ENCODE results near the gene LRP5. TPM values are rescaled to one million over a fixed set of nuclear protein-coding genes. Genes with fewer than 3 reads are reported as not detected.
A peak's percentile ranks its signal among the peaks of the same experiment; 100 is the strongest.

Gene LRP5
- total RNA-seq, 1 donor from 2014 or later, result 162 TPM

DNA sequence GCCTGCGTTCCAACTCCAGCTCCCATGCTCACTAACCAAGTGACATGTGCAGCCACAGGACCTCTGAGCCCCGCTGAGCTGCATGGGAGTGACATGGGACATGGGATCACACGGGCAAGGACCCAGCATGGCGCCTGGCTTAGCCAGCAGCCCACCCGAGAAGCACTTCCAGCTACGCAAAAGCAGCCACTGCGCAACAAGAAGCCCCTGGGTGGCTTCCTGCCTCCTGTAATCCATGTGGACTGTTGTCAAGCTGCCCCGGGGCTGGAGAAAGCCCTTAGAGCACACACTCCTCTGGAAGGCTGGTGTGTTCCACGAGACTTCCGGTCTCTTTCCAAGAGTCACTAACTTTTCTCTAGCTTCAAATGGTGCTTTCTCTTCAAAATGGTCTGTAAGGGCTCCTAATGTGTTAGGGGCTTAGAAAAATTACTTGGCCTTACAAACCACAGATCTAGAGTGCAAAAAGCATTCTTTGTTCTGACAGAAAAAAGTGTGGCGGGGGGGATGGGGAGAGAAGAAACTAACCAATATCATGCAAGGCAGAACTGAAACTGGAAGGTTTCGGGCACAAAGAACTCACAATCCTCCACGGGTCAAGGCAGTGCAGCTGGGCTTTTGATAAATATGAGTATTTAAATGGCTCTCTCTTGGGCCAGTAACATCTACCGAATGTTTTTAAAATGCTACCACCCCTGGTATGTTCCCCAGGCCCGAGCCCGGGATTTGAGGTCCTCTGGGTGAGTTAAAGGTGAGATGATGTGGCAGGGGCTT, 46.1 kb upstream of the LRP5 start:
- Mint-ChIP-seq H3K27ac (ENCODE audit: unreplicated experiment) (no peak overlapping the region), H3K27me3 (ENCODE audit: unreplicated experiment) (no peaks in the 10 kb centered on the region), H3K4me3 (ENCODE audit: unreplicated experiment) (no peak overlapping the region), H3K9me3 (ENCODE audit: unreplicated experiment) (no peaks in the 10 kb centered on the region), H3K36me3 (ENCODE audit: unreplicated experiment) (peaks cover 46% of the 10 kb centered on the region), H3K4me1 (ENCODE audit: unreplicated experiment) (peaks cover 27% of the 10 kb centered on the region)
- TF ChIP-seq, protein P1, sequence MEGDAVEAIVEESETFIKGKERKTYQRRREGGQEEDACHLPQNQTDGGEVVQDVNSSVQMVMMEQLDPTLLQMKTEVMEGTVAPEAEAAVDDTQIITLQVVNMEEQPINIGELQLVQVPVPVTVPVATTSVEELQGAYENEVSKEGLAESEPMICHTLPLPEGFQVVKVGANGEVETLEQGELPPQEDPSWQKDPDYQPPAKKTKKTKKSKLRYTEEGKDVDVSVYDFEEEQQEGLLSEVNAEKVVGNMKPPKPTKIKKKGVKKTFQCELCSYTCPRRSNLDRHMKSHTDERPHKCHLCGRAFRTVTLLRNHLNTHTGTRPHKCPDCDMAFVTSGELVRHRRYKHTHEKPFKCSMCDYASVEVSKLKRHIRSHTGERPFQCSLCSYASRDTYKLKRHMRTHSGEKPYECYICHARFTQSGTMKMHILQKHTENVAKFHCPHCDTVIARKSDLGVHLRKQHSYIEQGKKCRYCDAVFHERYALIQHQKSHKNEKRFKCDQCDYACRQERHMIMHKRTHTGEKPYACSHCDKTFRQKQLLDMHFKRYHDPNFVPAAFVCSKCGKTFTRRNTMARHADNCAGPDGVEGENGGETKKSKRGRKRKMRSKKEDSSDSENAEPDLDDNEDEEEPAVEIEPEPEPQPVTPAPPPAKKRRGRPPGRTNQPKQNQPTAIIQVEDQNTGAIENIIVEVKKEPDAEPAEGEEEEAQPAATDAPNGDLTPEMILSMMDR (IDR thresholded peaks at IDR 0.05), result no peak
- DNase-seq (ENCODE audit: extremely low spot score, unreplicated experiment), result no peak

DNA sequence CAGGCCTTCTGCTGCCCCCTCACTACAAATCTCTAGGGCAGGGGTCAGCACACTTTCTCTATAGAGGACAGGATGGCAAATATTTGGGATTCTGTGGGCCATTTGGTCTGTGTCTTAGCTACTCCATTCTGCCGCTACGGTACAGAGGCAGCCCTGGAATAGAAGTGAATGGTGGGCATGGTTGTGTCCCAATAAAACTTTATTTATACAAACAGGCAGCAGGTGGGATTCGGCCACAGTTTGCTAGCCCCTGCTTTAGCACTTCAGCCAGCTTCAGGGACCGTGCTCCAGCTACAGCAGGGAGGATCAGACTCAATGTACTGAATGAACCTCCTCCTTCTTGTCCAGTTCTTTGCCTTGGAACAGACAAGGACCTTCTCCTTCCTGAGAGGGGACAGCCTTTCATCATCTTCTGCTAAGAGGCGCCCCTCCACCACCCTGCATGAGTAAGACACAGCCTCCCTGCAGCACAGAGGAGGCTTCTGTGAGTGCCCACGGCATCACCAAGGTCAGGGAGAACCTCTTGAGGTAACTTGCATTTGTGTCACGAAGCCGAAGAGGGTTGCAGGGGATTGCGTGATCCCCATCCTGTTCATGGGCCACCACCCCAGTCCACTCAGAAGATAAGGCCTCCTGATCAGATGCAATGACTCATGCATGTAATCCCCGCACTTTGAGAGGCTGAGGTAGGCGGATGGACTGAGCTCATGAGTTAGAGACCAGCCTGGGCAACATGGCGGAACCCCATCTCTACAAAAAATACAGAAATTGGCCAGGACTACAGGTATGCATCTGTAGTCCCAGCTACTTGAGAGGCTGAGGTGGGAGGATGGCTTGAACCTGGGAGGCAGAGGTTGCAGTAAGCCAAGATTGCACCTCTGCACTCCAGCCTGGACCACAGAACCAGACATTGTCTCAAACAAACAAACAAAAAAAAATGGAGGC, 45.2 kb upstream of the LRP5 start:
- Mint-ChIP-seq H3K9me3 (ENCODE audit: unreplicated experiment) (no peaks in the 10 kb centered on the region), H3K4me1 (ENCODE audit: unreplicated experiment) (peaks cover 27% of the 10 kb centered on the region), H3K4me3 (ENCODE audit: unreplicated experiment) (no peak overlapping the region), H3K27ac (ENCODE audit: unreplicated experiment) (no peak overlapping the region), H3K36me3 (ENCODE audit: unreplicated experiment) (peaks cover 40% of the 10 kb centered on the region), H3K27me3 (ENCODE audit: unreplicated experiment) (no peaks in the 10 kb centered on the region)
- no peak for DNase-seq (ENCODE audit: extremely low spot score, unreplicated experiment)
- TF ChIP-seq, protein P1 (IDR thresholded peaks at IDR 0.05), result no peak

DNA sequence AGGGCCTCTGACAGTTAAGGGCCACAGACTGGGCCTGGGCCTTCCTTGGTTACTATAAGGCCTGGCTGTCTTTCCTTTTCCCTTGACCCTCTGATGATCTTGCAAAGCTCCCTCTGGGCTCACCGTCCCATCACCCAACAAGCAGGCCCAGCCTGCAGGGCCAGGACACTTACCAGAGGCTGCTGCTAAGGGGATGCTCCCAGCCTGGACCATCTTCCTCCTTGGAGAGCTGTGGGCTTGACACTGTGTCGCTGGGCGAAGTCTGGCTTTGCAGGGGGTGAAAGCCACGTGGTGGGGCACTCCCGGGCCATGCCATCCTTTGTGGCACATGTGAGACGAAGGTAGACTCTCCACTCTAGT, 44.5 kb upstream of the LRP5 start:
- Mint-ChIP-seq H3K4me3 (ENCODE audit: unreplicated experiment) (no peak overlapping the region), H3K36me3 (ENCODE audit: unreplicated experiment) (peaks cover 34% of the 10 kb centered on the region), H3K27ac (ENCODE audit: unreplicated experiment) (no peak overlapping the region), H3K4me1 (ENCODE audit: unreplicated experiment) (peaks cover 32% of the 10 kb centered on the region), H3K9me3 (ENCODE audit: unreplicated experiment) (no peaks in the 10 kb centered on the region), H3K27me3 (ENCODE audit: unreplicated experiment) (no peaks in the 10 kb centered on the region)
- DNase-seq (ENCODE audit: extremely low spot score, unreplicated experiment), result no peak
- TF ChIP-seq, protein P1 (IDR thresholded peaks at IDR 0.05), result no peak

DNA sequence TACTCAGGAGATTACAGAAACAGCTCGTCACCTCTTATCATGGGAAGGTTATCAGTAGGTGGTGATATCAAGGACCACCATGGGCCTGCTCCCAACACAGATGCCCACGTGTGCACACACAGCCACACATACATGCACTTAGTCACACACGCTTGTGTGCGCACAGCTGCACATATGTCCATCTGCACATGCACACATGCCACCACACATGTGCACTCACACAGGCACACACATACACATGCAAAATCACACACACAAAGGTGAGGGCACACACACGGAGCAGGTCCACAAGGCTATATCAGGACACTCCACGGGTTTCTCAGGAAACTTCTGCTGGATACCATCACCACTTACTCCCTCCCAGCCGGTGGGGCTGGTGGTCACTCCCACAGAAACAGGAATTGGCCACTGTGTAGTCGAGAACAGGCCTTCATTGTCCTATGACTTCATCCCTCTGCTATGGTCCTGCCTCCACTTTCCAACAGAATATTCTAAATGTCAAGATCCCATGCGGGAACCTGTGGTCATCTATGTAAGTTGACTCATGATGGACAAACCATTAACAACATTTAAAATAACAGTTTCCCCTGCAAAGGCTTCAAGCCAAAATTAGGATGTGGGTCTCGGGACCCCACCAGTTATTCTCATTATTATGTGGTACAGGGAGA, 42.8 kb upstream of the LRP5 start:
- H3K4me3 Mint-ChIP-seq (ENCODE audit: unreplicated experiment), result peak overlapping the region; percentile 96
- H3K27ac Mint-ChIP-seq (ENCODE audit: unreplicated experiment), result peak overlapping the region; percentile 97
- H3K27me3 Mint-ChIP-seq (ENCODE audit: unreplicated experiment), result no peaks in the 10 kb centered on the region
- no peak for DNase-seq (ENCODE audit: extremely low spot score, unreplicated experiment)
- peaks cover 22% of the 10 kb centered on the region for H3K36me3 Mint-ChIP-seq (ENCODE audit: unreplicated experiment)
- H3K9me3 Mint-ChIP-seq (ENCODE audit: unreplicated experiment), result no peaks in the 10 kb centered on the region
- peaks cover 33% of the 10 kb centered on the region for H3K4me1 Mint-ChIP-seq (ENCODE audit: unreplicated experiment)
- TF ChIP-seq, protein P1 (IDR thresholded peaks at IDR 0.05), result no peak

Data from osteocyte (in vitro differentiated cells).